GM19351 (cell line): ENCODE data around the gene POMT2.
"Not testable (repeated sequence)": the region's sequence is repeated elsewhere in the genome, so short reads cannot be mapped to it uniquely, and the experiment has no call there.

Source experiments
- ATAC-seq: cut with Tn5 transposase; IDR thresholded peaks from one replicate; pipeline ENCODE4 v1.9.1; 2021; ENCODE audit warnings: mild to moderate bottlenecking, moderate library complexity; ENCODE audit not compliant: unreplicated experiment

POMT2 gene

GRCh38 chr14:77320238-77320935 is at the start of gene POMT2:
POMT2 (minus strand) TSS chr14:77320883; CDS start chr14:77320681, 202 bp downstream.
- peak; percentile 70 for ATAC-seq

- ATAC-seq = no peak
These were observed 48.6 kb upstream of the POMT2 start for GRCh38 chr14:77369285-77369684.

- ATAC-seq = no peak
These were observed 43.5 kb upstream of the POMT2 start for GRCh38 chr14:77364146-77364545.

- no peak for ATAC-seq
These were observed 38.9 kb upstream of the POMT2 start for GRCh38 chr14:77359626-77360025.

GRCh38 chr14:77356899-77357298 is 36.2 kb upstream of the POMT2 start:
- ATAC-seq = no peak

- no peak for ATAC-seq
These were observed 35.1 kb upstream of the POMT2 start for GRCh38 chr14:77355811-77356210.

- no peak for ATAC-seq
These were observed 32.9 kb upstream of the POMT2 start for GRCh38 chr14:77353469-77354141.

- ATAC-seq = no peak
These were observed 27.1 kb upstream of the POMT2 start for GRCh38 chr14:77347751-77348150.

GRCh38 chr14:77346495-77346894 is 25.8 kb upstream of the POMT2 start:
- no peak for ATAC-seq

- no peak for ATAC-seq
These were observed 23.8 kb upstream of the POMT2 start for GRCh38 chr14:77344377-77344996.

GRCh38 chr14:77343662-77344061 is 23.0 kb upstream of the POMT2 start:
- ATAC-seq = no peak

- ATAC-seq = no peak
These were observed 22.2 kb upstream of the POMT2 start for GRCh38 chr14:77342726-77343397.

- ATAC-seq = no peak
These were observed 19.7 kb upstream of the POMT2 start for GRCh38 chr14:77340389-77340788.

GRCh38 chr14:77339407-77339806 is 18.7 kb upstream of the POMT2 start:
- ATAC-seq = no peak

- ATAC-seq = no peak
These were observed 17.6 kb upstream of the POMT2 start for GRCh38 chr14:77338302-77338701.

- ATAC-seq = no peak
These were observed 17.2 kb upstream of the POMT2 start for GRCh38 chr14:77337880-77338279.

GRCh38 chr14:77337255-77337654 is 16.6 kb upstream of the POMT2 start:
- ATAC-seq = not testable (repeated sequence)

- no peak for ATAC-seq
These were observed 14.9 kb upstream of the POMT2 start for GRCh38 chr14:77335576-77335975.

GRCh38 chr14:77329872-77330271 is 9.2 kb upstream of the POMT2 start:
- ATAC-seq = no peak

GRCh38 chr14:77327111-77327510 is 6.4 kb upstream of the POMT2 start:
- ATAC-seq = no peak

GRCh38 chr14:77325746-77326094 is 5.0 kb upstream of the POMT2 start:
- ATAC-seq = no peak
